ENCODE results near the gene PROSER2.

GRCh38 chr10:11901833-11902475, 78.8 kb downstream of the PROSER2 start:
- TF ChIP-seq GATA2 (IDR thresholded peaks at IDR 0.05; ENCODE audit: low read depth, low read length): no peak
- no peak for TF ChIP-seq GATA3 (IDR thresholded peaks at IDR 0.05; ENCODE audit: low read depth, low read length)
